Measurements from ENCODE around the gene C12orf75.

Gene C12orf75

DNA sequence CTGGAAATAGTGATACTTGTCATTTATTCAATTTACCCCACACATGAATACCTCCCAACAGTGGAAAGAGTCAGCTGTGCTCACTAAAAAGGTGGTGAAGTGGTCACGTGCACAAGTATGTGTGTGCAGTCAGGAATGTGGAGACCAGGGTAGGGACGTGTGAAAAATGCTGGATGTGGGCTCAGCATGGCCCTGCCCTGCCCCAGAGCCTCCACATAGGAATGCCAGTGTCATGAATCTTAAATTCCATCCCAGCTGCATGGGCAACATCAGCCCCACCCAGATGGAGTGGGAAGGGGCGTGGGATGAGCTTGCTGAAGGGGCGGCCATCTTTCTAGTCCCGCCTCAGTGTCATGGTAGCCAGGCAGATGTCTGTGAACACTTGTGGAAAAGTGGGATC, 87.7 kb downstream of the C12orf75 start:
- in situ Hi-C loops (cut with MboI; ENCODE audit: low sequenced_read_pairs, unreplicated experiment) = no loop called here
- TF ChIP-seq, protein P1, sequence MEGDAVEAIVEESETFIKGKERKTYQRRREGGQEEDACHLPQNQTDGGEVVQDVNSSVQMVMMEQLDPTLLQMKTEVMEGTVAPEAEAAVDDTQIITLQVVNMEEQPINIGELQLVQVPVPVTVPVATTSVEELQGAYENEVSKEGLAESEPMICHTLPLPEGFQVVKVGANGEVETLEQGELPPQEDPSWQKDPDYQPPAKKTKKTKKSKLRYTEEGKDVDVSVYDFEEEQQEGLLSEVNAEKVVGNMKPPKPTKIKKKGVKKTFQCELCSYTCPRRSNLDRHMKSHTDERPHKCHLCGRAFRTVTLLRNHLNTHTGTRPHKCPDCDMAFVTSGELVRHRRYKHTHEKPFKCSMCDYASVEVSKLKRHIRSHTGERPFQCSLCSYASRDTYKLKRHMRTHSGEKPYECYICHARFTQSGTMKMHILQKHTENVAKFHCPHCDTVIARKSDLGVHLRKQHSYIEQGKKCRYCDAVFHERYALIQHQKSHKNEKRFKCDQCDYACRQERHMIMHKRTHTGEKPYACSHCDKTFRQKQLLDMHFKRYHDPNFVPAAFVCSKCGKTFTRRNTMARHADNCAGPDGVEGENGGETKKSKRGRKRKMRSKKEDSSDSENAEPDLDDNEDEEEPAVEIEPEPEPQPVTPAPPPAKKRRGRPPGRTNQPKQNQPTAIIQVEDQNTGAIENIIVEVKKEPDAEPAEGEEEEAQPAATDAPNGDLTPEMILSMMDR (IDR thresholded peaks at IDR 0.05; ENCODE audit: borderline replicate concordance, control extremely low read depth, extremely low read depth, insufficient read depth, missing control alignments) = no peak
- no peak for DNase-seq (ENCODE audit: low spot score)

DNA sequence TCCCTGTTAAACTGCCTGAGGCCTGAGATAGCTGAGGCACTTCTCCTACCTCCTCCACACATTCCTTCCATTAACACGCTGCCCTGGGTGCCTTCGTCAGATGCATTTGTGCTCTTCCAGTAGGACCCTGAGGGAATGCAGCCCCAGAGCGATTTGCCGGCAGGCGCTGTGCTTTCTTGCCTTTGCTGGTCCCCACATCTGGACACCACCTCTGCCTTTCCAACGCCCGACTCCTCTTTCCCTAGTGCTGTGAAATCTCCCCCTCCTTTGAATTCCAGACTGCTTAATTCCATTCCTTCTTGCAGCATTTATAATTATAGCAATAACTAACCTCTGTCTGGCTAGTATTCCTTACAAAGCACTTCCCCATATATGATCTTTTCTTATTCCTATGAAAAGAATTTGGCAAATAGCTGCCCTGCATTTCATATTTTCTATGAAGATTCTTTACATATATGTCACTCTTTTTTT, 88.4 kb downstream of the C12orf75 start:
- TF ChIP-seq, protein P1 (IDR thresholded peaks at IDR 0.05; ENCODE audit: borderline replicate concordance, control extremely low read depth, extremely low read depth, insufficient read depth, missing control alignments) = no peak
- no peak for DNase-seq (ENCODE audit: low spot score)
- in situ Hi-C loops (cut with MboI; ENCODE audit: low sequenced_read_pairs, unreplicated experiment) = no loop called here

DNA sequence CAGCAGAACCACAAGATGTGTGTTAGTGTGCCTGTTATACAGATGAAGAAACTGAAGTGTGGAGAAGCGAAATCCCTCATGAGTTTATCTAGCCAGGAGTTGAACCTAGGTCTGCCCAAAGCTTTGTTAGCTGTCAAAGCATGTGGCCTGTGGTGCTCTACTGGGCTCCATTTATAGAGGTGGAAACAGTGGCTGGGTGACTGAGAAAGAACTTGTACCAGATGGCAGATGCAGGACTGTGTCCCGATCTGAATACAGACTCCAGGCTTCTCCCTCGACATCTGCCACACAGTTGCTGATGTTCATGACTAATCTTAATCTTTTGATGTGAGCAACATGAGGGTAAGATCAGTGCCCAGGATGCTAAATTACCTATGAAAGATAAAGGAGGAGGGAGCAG, 89.1 kb downstream of the C12orf75 start:
- TF ChIP-seq, protein P1 (IDR thresholded peaks at IDR 0.05; ENCODE audit: borderline replicate concordance, control extremely low read depth, extremely low read depth, insufficient read depth, missing control alignments) = no peak
- in situ Hi-C loops (cut with MboI; ENCODE audit: low sequenced_read_pairs, unreplicated experiment) = loop anchor here (10.0 kb wide), 1 partner anchor 715 kb away; the partner anchor contains the start of gene NUAK1
- DNase-seq (ENCODE audit: low spot score) = no peak

DNA sequence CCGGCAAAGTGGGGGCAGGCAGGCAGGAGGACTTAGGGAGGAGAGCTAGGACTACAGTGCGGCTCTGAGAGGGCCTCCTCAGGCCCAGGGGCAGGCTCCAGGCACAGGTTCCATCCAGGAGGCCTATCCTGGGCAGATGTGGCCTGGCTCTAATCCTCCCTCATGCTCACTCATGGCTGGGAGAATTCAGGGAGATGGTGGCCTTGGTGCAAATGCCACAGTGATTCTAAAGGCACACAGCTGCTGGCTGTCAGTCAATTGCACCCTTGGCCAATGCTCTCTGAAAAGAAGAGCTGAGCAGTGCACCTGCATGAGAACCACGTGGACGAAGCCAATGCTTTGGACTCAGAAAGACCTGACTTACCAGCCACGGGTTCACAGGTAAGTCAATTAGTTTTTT, 89.6 kb downstream of the C12orf75 start:
- TF ChIP-seq, protein P1 (IDR thresholded peaks at IDR 0.05; ENCODE audit: borderline replicate concordance, control extremely low read depth, extremely low read depth, insufficient read depth, missing control alignments) = no peak
- in situ Hi-C loops (cut with MboI; ENCODE audit: low sequenced_read_pairs, unreplicated experiment) = loop anchor here (10.0 kb wide), 1 partner anchor 715 kb away; the partner anchor contains the start of gene NUAK1
- DNase-seq (ENCODE audit: low spot score) = no peak

DNA sequence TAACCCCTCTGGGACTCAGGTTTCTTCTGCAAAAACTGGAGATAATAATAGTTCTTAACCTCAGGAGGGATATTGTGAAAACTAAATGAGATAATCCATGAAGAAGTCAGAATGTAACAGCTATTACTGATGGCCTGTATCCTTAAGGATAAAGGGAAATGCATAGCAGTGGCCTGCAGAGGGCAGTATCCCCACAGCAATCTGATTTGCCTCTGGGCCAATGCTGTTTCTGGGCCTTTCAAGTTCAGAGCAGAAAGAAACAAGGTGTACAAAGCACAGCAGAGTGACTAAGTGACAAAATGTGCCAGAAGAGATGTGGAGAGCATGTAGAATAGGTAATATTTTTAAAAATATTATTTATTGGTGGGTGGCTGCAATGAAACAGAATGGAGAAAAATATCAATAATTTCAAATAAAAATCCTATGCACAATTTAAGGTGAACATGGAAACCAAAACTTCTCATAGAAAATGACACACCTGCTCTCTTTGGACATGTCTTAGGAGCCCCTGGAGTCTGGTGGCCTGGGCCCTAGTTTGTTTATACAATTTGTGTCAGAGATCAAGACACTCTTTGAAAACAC, 90.3 kb downstream of the C12orf75 start:
- TF ChIP-seq, protein P1 (IDR thresholded peaks at IDR 0.05; ENCODE audit: borderline replicate concordance, control extremely low read depth, extremely low read depth, insufficient read depth, missing control alignments) = peak; percentile 87
- peak; percentile 51 for DNase-seq (ENCODE audit: low spot score)
- in situ Hi-C loops (cut with MboI; ENCODE audit: low sequenced_read_pairs, unreplicated experiment) = loop anchor here (10.0 kb wide), 1 partner anchor 714 kb away; the partner anchor contains the start of gene NUAK1
